GM23338 (cell line): ENCODE data around the gene TAF8. TPM values are rescaled to one million over a fixed set of nuclear protein-coding genes. Genes with fewer than 3 reads are reported as not detected.

Source experiments
- ATAC-seq: fragments of 200-7000 bp; cut with Tn5 transposase; 3 replicates; pipeline ENCODE4 v1.9.1; 2020
- DNase-seq: peaks from one replicate; pipeline ENCODE4 v3.0.0-alpha.2; 2015; ENCODE audit warnings: low spot score
- H2AFZ ChIP-seq: fragments of 200-600 bp; sonication (generic); 2 replicates; pipeline ENCODE4 v1.8.0; 2016; ENCODE audit warnings: antibody characterized with exemption, mild to moderate bottlenecking, moderate library complexity
- H3F3A ChIP-seq: fragments of 200-600 bp; sonication (generic); replicated peaks from 2 replicates; pipeline ENCODE4 v1.8.0; 2017; ENCODE audit warnings: antibody characterized with exemption, mixed run types, low read depth
- H3K27ac ChIP-seq: fragments of 200-600 bp; sonication (generic); 2 replicates; pipeline ENCODE4 v1.6.1; 2016; ENCODE audit warnings: low read depth
- H3K27me3 ChIP-seq: fragments of 200-600 bp; sonication (generic); 2 replicates; pipeline ENCODE4 v1.8.0; 2016; ENCODE audit warnings: mild to moderate bottlenecking, mixed run types, moderate library complexity; ENCODE audit not compliant: insufficient read depth
- H3K36me3 ChIP-seq: fragments of 200-600 bp; sonication (generic); 2 replicates; pipeline ENCODE4 v1.8.0; 2016; ENCODE audit warnings: mild to moderate bottlenecking; ENCODE audit not compliant: insufficient read depth
- H3K4me1 ChIP-seq: fragments of 200-600 bp; sonication (generic); 2 replicates; pipeline ENCODE4 v1.8.0; 2016; ENCODE audit warnings: mild to moderate bottlenecking, moderate library complexity; ENCODE audit not compliant: insufficient read depth
- H3K4me2 ChIP-seq: fragments of 200-600 bp; sonication (generic); 2 replicates; pipeline ENCODE4 v1.7.1; 2017; ENCODE audit warnings: mixed run types
- H3K4me3 ChIP-seq: fragments of 200-600 bp; sonication (generic); 2 replicates; pipeline ENCODE4 v1.6.1; 2016; ENCODE audit warnings: mixed run types
- H3K79me2 ChIP-seq: fragments of 200-600 bp; sonication (generic); replicated peaks from 2 replicates; pipeline ENCODE4 v1.8.0; 2017; ENCODE audit warnings: mild to moderate bottlenecking; ENCODE audit not compliant: insufficient read depth
- H3K9me2 ChIP-seq: fragments of 200-600 bp; sonication (generic); 2 replicates; pipeline ENCODE4 v1.8.0; 2017; ENCODE audit not compliant: insufficient read depth
- H4K20me1 ChIP-seq: fragments of 200-600 bp; sonication (generic); replicated peaks from 2 replicates; pipeline ENCODE4 v1.8.0; 2017; ENCODE audit warnings: mild to moderate bottlenecking; ENCODE audit not compliant: insufficient read depth
- H3K27ac Mint-ChIP-seq: 2 replicates; pipeline ENCODE4 v1.8.0; 2020; ENCODE audit warnings: inconsistent platforms, mild to moderate bottlenecking, moderate library complexity, mixed read lengths
- H3K27me3 Mint-ChIP-seq: 3 replicates; pipeline ENCODE4 v1.8.0; 2022; ENCODE audit warnings: low read depth, mild to moderate bottlenecking, moderate library complexity, mixed read lengths, inconsistent platforms; ENCODE audit not compliant: insufficient read depth, poor library complexity
- H3K36me3 Mint-ChIP-seq: 3 replicates; pipeline ENCODE4 v1.8.0; 2021; ENCODE audit warnings: low read depth, mild to moderate bottlenecking, inconsistent platforms, moderate library complexity, mixed read lengths
- H3K4me1 Mint-ChIP-seq: 3 replicates; pipeline ENCODE4 v1.8.0; 2020; ENCODE audit warnings: mild to moderate bottlenecking, inconsistent platforms, mixed read lengths
- H3K4me3 Mint-ChIP-seq: 3 replicates; pipeline ENCODE4 v1.8.0; 2021; ENCODE audit warnings: moderate library complexity, mild to moderate bottlenecking, inconsistent platforms, mixed read lengths
- H3K9me3 Mint-ChIP-seq: 3 replicates; pipeline ENCODE4 v1.8.0; 2020; ENCODE audit warnings: moderate library complexity, mild to moderate bottlenecking, inconsistent platforms, mixed read lengths
- CREB1 ChIP-seq: fragments of 250-450 bp; sonication (Bioruptor Pico); IDR thresholded peaks from 2 replicates; pipeline ENCODE4 v1.5.0; 2020; ENCODE audit warnings: low read depth, mild to moderate bottlenecking, moderate library complexity
- EZH2 ChIP-seq: fragments of 200-600 bp; sonication (generic); IDR thresholded peaks from one replicate; pipeline ENCODE4 v1.8.0; 2017; ENCODE audit warnings: antibody characterized with exemption, mild to moderate bottlenecking, low read depth; ENCODE audit not compliant: unreplicated experiment
- EZH2phosphoT487 ChIP-seq: fragments of 200-600 bp; sonication (generic); IDR thresholded peaks from one replicate; pipeline ENCODE4 v1.8.1; 2018; ENCODE audit warnings: antibody characterized with exemption; ENCODE audit not compliant: unreplicated experiment
- JUNB ChIP-seq: IDR thresholded peaks from one replicate; pipeline ENCODE4 v1.6.1; 2016; ENCODE audit warnings: antibody characterized with exemption; ENCODE audit not compliant: unreplicated experiment
- NANOG ChIP-seq: IDR thresholded peaks from 2 replicates; pipeline ENCODE4 v1.6.1; 2016; ENCODE audit warnings: antibody characterized with exemption, borderline replicate concordance
- POLR2AphosphoS5 ChIP-seq: IDR thresholded peaks from 2 replicates; pipeline ENCODE4 v1.6.1; 2016; ENCODE audit warnings: antibody characterized with exemption, low read depth
- STAT1 ChIP-seq: IDR thresholded peaks from one replicate; pipeline ENCODE4 v1.6.1; 2016; ENCODE audit warnings: antibody characterized with exemption; ENCODE audit not compliant: unreplicated experiment
- ZNF114 ChIP-seq: fragments of 250-450 bp; sonication (Bioruptor Pico); IDR thresholded peaks from 2 replicates; pipeline ENCODE4 v1.5.0; 2020; ENCODE audit warnings: mild to moderate bottlenecking, moderate library complexity
- ZNF331 ChIP-seq: fragments of 250-450 bp; sonication (Bioruptor Pico); IDR thresholded peaks from 2 replicates; pipeline ENCODE4 v1.5.0; 2020; ENCODE audit warnings: low read depth, mild to moderate bottlenecking, moderate library complexity
- polyA plus RNA-seq: library from polyadenylated mRNA; unstranded; fragments of >200 nt; fragmentation: Nextera tagmentation; extraction: Ambion mirVana; gene quantifications from 2 replicates; pipeline ENCODE4 v1.2.1, GENCODE V29; 2016
- total RNA-seq: library from RNA; depleted of rRNA; stranded (reverse); fragments of >200 nt; shearing (Covaris generic); gene quantifications from 2 replicates; pipeline ENCODE4 v1.2.3, GENCODE V29; 2014
- TF ChIP-seq, protein P1 (sequence below), 2 experiments: fragments of 200-600 bp in 1 of 2; sonication (generic) in 1 of 2; conservative IDR thresholded peaks; 2 replicates each; pipeline versions ENCODE4 v1.5.1 to v1.6.1; 2016 to 2017; ENCODE audit warnings: antibody characterized with exemption in 2 of 2, low read depth in 2 of 2, mild to moderate bottlenecking in 2 of 2, moderate library complexity in 1 of 2
- TF ChIP-seq, protein P2 (sequence below): fragments of 250-450 bp; sonication (Bioruptor Pico); IDR thresholded peaks from 2 replicates; pipeline ENCODE4 v1.5.0; 2020; ENCODE audit warnings: mild to moderate bottlenecking, moderate library complexity
- TF ChIP-seq, protein P3 (sequence below): IDR thresholded peaks from one replicate; pipeline ENCODE4 v1.6.1; 2018; ENCODE audit warnings: antibody characterized with exemption; ENCODE audit not compliant: unreplicated experiment
- TF ChIP-seq, protein P4 (sequence below): IDR thresholded peaks from 2 replicates; pipeline ENCODE4 v1.6.1; 2016; ENCODE audit warnings: antibody characterized with exemption

The TAF8 gene
- total and polyA plus RNA-seq, 2 experiments from 2014 or later = 18.7 to 30.6 TPM

DNA sequence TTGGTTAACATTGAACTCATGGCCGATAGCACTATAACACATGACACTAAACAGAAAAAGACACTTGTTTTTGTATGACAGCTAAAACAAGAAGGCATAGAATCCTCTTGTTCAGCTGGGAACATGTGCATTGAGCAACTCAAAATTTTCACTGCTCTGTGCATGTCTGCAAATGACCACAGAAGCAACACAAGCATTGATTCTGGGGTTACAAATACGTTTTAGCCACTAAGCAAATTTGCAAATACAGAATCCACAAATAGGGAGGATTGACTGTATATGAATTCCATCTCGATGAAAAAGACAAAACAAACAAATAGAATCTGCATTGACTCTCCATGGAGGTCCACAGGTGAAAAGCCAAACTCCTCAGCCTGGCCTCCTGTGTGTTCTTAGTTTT, 60.4 kb downstream of the TAF8 start:
- no peak overlapping the region for H3K4me3 ChIP-seq
- DNase-seq (no peak), ATAC-seq (no peak)
- H3K4me1 Mint-ChIP-seq = peaks cover 7% of the 10 kb centered on the region
- no peaks in the 10 kb centered on the region for H3K9me2 ChIP-seq
- H3F3A ChIP-seq = peaks cover 16% of the 10 kb centered on the region; the same call in 1 of the 2 replicates
- TF ChIP-seq, protein P1, sequence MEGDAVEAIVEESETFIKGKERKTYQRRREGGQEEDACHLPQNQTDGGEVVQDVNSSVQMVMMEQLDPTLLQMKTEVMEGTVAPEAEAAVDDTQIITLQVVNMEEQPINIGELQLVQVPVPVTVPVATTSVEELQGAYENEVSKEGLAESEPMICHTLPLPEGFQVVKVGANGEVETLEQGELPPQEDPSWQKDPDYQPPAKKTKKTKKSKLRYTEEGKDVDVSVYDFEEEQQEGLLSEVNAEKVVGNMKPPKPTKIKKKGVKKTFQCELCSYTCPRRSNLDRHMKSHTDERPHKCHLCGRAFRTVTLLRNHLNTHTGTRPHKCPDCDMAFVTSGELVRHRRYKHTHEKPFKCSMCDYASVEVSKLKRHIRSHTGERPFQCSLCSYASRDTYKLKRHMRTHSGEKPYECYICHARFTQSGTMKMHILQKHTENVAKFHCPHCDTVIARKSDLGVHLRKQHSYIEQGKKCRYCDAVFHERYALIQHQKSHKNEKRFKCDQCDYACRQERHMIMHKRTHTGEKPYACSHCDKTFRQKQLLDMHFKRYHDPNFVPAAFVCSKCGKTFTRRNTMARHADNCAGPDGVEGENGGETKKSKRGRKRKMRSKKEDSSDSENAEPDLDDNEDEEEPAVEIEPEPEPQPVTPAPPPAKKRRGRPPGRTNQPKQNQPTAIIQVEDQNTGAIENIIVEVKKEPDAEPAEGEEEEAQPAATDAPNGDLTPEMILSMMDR (conservative IDR thresholded peaks at IDR 0.05; ENCODE audit: low read depth in 2 of 2) = no peak
- TF ChIP-seq, protein P2, sequence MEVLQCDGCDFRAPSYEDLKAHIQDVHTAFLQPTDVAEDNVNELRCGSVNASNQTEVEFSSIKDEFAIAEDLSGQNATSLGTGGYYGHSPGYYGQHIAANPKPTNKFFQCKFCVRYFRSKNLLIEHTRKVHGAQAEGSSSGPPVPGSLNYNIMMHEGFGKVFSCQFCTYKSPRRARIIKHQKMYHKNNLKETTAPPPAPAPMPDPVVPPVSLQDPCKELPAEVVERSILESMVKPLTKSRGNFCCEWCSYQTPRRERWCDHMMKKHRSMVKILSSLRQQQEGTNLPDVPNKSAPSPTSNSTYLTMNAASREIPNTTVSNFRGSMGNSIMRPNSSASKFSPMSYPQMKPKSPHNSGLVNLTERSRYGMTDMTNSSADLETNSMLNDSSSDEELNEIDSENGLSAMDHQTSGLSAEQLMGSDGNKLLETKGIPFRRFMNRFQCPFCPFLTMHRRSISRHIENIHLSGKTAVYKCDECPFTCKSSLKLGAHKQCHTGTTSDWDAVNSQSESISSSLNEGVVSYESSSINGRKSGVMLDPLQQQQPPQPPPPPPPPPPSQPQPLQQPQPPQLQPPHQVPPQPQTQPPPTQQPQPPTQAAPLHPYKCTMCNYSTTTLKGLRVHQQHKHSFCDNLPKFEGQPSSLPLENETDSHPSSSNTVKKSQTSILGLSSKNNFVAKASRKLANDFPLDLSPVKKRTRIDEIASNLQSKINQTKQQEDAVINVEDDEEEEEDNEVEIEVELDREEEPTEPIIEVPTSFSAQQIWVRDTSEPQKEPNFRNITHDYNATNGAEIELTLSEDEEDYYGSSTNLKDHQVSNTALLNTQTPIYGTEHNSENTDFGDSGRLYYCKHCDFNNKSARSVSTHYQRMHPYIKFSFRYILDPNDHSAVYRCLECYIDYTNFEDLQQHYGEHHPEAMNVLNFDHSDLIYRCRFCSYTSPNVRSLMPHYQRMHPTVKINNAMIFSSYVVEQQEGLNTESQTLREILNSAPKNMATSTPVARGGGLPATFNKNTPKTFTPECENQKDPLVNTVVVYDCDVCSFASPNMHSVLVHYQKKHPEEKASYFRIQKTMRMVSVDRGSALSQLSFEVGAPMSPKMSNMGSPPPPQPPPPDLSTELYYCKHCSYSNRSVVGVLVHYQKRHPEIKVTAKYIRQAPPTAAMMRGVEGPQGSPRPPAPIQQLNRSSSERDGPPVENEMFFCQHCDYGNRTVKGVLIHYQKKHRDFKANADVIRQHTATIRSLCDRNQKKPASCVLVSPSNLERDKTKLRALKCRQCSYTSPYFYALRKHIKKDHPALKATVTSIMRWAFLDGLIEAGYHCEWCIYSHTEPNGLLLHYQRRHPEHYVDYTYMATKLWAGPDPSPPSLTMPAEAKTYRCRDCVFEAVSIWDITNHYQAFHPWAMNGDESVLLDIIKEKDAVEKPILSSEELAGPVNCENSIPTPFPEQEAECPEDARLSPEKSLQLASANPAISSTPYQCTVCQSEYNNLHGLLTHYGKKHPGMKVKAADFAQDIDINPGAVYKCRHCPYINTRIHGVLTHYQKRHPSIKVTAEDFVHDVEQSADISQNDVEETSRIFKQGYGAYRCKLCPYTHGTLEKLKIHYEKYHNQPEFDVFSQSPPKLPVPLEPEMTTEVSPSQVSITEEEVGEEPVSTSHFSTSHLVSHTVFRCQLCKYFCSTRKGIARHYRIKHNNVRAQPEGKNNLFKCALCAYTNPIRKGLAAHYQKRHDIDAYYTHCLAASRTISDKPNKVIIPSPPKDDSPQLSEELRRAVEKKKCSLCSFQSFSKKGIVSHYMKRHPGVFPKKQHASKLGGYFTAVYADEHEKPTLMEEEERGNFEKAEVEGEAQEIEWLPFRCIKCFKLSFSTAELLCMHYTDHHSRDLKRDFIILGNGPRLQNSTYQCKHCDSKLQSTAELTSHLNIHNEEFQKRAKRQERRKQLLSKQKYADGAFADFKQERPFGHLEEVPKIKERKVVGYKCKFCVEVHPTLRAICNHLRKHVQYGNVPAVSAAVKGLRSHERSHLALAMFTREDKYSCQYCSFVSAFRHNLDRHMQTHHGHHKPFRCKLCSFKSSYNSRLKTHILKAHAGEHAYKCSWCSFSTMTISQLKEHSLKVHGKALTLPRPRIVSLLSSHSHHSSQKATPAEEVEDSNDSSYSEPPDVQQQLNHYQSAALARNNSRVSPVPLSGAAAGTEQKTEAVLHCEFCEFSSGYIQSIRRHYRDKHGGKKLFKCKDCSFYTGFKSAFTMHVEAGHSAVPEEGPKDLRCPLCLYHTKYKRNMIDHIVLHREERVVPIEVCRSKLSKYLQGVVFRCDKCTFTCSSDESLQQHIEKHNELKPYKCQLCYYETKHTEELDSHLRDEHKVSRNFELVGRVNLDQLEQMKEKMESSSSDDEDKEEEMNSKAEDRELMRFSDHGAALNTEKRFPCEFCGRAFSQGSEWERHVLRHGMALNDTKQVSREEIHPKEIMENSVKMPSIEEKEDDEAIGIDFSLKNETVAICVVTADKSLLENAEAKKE = no peak
- no peak for TF ChIP-seq NANOG
- TF ChIP-seq EZH2 = no peak
- no peak for TF ChIP-seq EZH2phosphoT487
- TF ChIP-seq ZNF331 (CRISPR knock-in tag) = no peak
- TF ChIP-seq STAT1 = no peak
- TF ChIP-seq, protein P3, sequence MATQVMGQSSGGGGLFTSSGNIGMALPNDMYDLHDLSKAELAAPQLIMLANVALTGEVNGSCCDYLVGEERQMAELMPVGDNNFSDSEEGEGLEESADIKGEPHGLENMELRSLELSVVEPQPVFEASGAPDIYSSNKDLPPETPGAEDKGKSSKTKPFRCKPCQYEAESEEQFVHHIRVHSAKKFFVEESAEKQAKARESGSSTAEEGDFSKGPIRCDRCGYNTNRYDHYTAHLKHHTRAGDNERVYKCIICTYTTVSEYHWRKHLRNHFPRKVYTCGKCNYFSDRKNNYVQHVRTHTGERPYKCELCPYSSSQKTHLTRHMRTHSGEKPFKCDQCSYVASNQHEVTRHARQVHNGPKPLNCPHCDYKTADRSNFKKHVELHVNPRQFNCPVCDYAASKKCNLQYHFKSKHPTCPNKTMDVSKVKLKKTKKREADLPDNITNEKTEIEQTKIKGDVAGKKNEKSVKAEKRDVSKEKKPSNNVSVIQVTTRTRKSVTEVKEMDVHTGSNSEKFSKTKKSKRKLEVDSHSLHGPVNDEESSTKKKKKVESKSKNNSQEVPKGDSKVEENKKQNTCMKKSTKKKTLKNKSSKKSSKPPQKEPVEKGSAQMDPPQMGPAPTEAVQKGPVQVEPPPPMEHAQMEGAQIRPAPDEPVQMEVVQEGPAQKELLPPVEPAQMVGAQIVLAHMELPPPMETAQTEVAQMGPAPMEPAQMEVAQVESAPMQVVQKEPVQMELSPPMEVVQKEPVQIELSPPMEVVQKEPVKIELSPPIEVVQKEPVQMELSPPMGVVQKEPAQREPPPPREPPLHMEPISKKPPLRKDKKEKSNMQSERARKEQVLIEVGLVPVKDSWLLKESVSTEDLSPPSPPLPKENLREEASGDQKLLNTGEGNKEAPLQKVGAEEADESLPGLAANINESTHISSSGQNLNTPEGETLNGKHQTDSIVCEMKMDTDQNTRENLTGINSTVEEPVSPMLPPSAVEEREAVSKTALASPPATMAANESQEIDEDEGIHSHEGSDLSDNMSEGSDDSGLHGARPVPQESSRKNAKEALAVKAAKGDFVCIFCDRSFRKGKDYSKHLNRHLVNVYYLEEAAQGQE = no peak
- TF ChIP-seq ZNF114 (CRISPR knock-in tag) = no peak
- no peak for TF ChIP-seq POLR2AphosphoS5
- no peak for TF ChIP-seq CREB1 (CRISPR knock-in tag)
- no peak for TF ChIP-seq JUNB
- TF ChIP-seq, protein P4, sequence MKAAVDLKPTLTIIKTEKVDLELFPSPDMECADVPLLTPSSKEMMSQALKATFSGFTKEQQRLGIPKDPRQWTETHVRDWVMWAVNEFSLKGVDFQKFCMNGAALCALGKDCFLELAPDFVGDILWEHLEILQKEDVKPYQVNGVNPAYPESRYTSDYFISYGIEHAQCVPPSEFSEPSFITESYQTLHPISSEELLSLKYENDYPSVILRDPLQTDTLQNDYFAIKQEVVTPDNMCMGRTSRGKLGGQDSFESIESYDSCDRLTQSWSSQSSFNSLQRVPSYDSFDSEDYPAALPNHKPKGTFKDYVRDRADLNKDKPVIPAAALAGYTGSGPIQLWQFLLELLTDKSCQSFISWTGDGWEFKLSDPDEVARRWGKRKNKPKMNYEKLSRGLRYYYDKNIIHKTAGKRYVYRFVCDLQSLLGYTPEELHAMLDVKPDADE = no peak
- peaks cover 6% of the 10 kb centered on the region; the same call in 1 of the 2 replicates for H3K4me1 ChIP-seq
- H3K4me2 ChIP-seq = no peak overlapping the region
- no peak overlapping the region for H3K27ac Mint-ChIP-seq
- no peak overlapping the region for H2AFZ ChIP-seq
- H4K20me1 ChIP-seq = peaks cover 46% of the 10 kb centered on the region
- peaks cover 7% of the 10 kb centered on the region for H3K27me3 Mint-ChIP-seq
- no peaks in the 10 kb centered on the region for H3K27me3 ChIP-seq
- peaks cover 36% of the 10 kb centered on the region for H3K36me3 Mint-ChIP-seq
- no peak overlapping the region for H3K4me3 Mint-ChIP-seq
- H3K36me3 ChIP-seq = no peaks in the 10 kb centered on the region
- peaks cover 13% of the 10 kb centered on the region for H3K79me2 ChIP-seq
- no peak overlapping the region for H3K27ac ChIP-seq
- H3K9me3 Mint-ChIP-seq = no peaks in the 10 kb centered on the region
